K562 (cell line): Measurements from ENCODE around the gene IRAK2. TPM values are rescaled to one million over a fixed set of nuclear protein-coding genes. Genes with fewer than 3 reads are reported as not detected.
A peak's percentile ranks its signal among the peaks of the same experiment; 100 is the strongest.

Experiments used
- ETV6 ChIP-seq, 3 experiments: fragments of 150-350 bp in 1 of 3; sonication (generic) in 1 of 3; formaldehyde crosslinking in 1 of 3; IDR thresholded peaks; 2 replicates each; pipeline versions ENCODE4 v1.6.1 to v1.8.0; 2014 to 2022; ENCODE audit warnings: borderline replicate concordance in 2 of 3, low read depth in 2 of 3, antibody characterized with exemption in 1 of 3, low read length in 1 of 3, mild to moderate bottlenecking in 1 of 3, missing genetic modification reagents in 1 of 3
- KLF13 ChIP-seq: fragments of 450-650 bp; IDR thresholded peaks from 2 replicates; pipeline ENCODE4 v1.6.1; 2016; ENCODE audit warnings: missing genetic modification characterization, low read depth, mild to moderate bottlenecking, missing compliant biosample characterization, moderate library complexity, borderline replicate concordance
- MIER1 ChIP-seq: fragments of 450-650 bp; IDR thresholded peaks from 2 replicates; pipeline ENCODE4 v1.6.1; 2016; ENCODE audit warnings: antibody characterized with exemption, mild to moderate bottlenecking, low read depth
- PCBP1 ChIP-seq: fragments of 200-400 bp; formaldehyde crosslinking; IDR thresholded peaks from 2 replicates; pipeline ENCODE4 v1.6.1; 2018; ENCODE audit warnings: mild to moderate bottlenecking, low read depth, low read length; ENCODE audit not compliant: poor library complexity, severe bottlenecking
- PTBP1 ChIP-seq: fragments of 200-400 bp; formaldehyde crosslinking; IDR thresholded peaks from 2 replicates; pipeline ENCODE4 v1.6.1; 2017; ENCODE audit warnings: low read depth, low read length
- RBM15 ChIP-seq: fragments of 200-400 bp; formaldehyde crosslinking; IDR thresholded peaks from 2 replicates; pipeline ENCODE4 v1.6.1; 2018; ENCODE audit warnings: mild to moderate bottlenecking, low read length, moderate library complexity; ENCODE audit not compliant: insufficient read depth
- RBM22 ChIP-seq: fragments of 200-400 bp; formaldehyde crosslinking; IDR thresholded peaks from 2 replicates; pipeline ENCODE4 v1.6.1; 2018; ENCODE audit warnings: low read length, low read depth; ENCODE audit not compliant: poor library complexity, severe bottlenecking
- TARDBP ChIP-seq: fragments of 450-650 bp; IDR thresholded peaks from 2 replicates; pipeline ENCODE4 v1.6.1; 2016
- ZNF140 ChIP-seq: fragments of 250-450 bp; sonication (Bioruptor Pico); IDR thresholded peaks from 2 replicates; pipeline ENCODE4 v1.8.0; 2021; ENCODE audit warnings: moderate library complexity, mild to moderate bottlenecking, inconsistent platforms
- polyA plus RNA-seq, 8 experiments: library from polyadenylated mRNA; depleted of rRNA in 4 of 8; stranded (reverse) in 5 of 8; unstranded in 3 of 8; fragments of >200 nt; fragmentation: Nextera tagmentation in 2 of 8; fragmentation: Illumina TruSeq in 1 of 8; extraction: Ambion mirVana in 2 of 8; extraction: Trizol in 1 of 8; gene quantifications; 2 replicates each; pipeline versions ENCODE4 v1.2.1 to v1.2.3, GENCODE V29; 2011 to 2014; ENCODE audit warnings: inconsistent platforms in 1 of 8, missing spikeins in 1 of 8
- total RNA-seq, 7 experiments: library from RNA; depleted of rRNA in 6 of 7; stranded (reverse); fragments of >200 nt in 6 of 7; fragmentation: Illumina TruSeq in 2 of 7; extraction: Trizol in 2 of 7; gene quantifications; 2 replicates each; pipeline versions ENCODE4 v1.2.1 to v1.2.3, GENCODE V29; 2011 to 2021; ENCODE audit warnings: low replicate concordance in 1 of 7
- TF ChIP-seq, protein P1 (sequence below): sonication (generic); formaldehyde crosslinking; IDR thresholded peaks from 2 replicates; pipeline ENCODE4 v1.8.1; 2023; ENCODE audit warnings: mild to moderate bottlenecking, missing genetic modification reagents
- TF ChIP-seq, protein P2 (sequence below): fragments of 450-650 bp; formaldehyde crosslinking; IDR thresholded peaks from 2 replicates; pipeline ENCODE4 v1.4.0; 2022; ENCODE audit warnings: missing genetic modification characterization
- TF ChIP-seq, protein P3 (sequence below): fragments of 200-600 bp; sonication (generic); IDR thresholded peaks from one replicate; pipeline ENCODE4 v1.6.1; 2012; ENCODE audit warnings: mild to moderate bottlenecking, low read depth, low read length, inconsistent platforms

IRAK2 gene
- total and polyA plus RNA-seq, 9 of the 15 experiments (the other 6 are each of a cell fraction or from before 2014, with no cell fraction given) = 0.42 to 4.4 (median 2.7) TPM

DNA sequence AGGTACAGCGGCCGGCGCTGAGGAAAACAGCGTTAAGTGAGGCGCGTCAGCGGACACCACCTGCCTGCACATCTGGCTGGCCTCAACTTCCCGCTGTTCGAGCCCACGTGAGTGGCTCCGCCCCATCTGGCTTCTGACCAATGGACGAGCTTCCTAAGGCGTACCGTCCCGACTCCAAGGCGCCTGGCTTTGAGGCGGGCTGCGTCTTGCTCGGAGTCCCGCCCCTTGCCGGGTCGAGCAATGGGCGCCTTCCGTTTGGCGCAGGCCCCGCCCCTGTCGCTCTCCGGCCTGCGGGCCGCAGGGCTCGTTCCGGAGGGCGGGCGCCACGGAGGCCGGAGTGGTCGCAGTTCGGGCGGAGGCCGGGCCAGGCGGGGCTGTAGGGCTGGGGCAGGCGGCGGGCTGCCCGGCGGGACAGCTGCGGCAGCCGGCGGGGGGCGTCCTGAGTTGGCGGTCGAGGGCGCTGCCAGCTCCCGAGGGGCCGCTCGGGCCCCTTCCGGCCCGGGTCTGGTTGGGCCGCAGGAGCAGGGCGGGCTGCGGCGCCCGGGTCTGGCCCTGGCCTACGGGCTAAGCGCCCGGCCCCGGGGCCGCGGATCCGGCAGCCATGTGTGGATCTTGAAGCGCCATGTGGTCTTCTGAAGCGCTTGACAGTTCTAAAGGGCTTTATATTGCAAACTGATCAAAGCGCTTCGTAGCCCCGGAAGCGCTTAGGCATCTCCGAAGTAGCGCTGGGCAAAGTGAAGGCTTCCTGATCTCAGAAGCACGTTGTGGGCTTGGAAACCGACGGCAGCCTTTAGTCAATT lies 83.7 kb downstream of the IRAK2 start, which contains the start of gene TATDN2 (continued):
- TF ChIP-seq, protein P1, sequence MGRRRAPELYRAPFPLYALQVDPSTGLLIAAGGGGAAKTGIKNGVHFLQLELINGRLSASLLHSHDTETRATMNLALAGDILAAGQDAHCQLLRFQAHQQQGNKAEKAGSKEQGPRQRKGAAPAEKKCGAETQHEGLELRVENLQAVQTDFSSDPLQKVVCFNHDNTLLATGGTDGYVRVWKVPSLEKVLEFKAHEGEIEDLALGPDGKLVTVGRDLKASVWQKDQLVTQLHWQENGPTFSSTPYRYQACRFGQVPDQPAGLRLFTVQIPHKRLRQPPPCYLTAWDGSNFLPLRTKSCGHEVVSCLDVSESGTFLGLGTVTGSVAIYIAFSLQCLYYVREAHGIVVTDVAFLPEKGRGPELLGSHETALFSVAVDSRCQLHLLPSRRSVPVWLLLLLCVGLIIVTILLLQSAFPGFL (CRISPR knock-in tag) = no peak
- TF ChIP-seq, protein P2, sequence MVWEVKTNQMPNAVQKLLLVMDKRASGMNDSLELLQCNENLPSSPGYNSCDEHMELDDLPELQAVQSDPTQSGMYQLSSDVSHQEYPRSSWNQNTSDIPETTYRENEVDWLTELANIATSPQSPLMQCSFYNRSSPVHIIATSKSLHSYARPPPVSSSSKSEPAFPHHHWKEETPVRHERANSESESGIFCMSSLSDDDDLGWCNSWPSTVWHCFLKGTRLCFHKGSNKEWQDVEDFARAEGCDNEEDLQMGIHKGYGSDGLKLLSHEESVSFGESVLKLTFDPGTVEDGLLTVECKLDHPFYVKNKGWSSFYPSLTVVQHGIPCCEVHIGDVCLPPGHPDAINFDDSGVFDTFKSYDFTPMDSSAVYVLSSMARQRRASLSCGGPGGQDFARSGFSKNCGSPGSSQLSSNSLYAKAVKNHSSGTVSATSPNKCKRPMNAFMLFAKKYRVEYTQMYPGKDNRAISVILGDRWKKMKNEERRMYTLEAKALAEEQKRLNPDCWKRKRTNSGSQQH (CRISPR knock-in tag) = no peak
- TF ChIP-seq RBM15 (no peak), MIER1 (no peak), ETV6 (IDR thresholded peaks at IDR 0.05; ENCODE audit: borderline replicate concordance in 1 of 2, low read depth in 2 of 2, low read length in 1 of 2) (no peak), ETV6 (CRISPR knock-in tag; IDR thresholded peaks at IDR 0.05; ENCODE audit: borderline replicate concordance) (no peak), KLF13 (0 out of 2 replicates have a peak, but pooled peaks have one; percentile 26), ZNF140 (no peak), PCBP1 (peak; percentile 75), RBM22 (no peak), TARDBP (no peak), PTBP1 (peak; percentile 70; the same call in 1 of the 2 replicates)
- TF ChIP-seq, protein P3, sequence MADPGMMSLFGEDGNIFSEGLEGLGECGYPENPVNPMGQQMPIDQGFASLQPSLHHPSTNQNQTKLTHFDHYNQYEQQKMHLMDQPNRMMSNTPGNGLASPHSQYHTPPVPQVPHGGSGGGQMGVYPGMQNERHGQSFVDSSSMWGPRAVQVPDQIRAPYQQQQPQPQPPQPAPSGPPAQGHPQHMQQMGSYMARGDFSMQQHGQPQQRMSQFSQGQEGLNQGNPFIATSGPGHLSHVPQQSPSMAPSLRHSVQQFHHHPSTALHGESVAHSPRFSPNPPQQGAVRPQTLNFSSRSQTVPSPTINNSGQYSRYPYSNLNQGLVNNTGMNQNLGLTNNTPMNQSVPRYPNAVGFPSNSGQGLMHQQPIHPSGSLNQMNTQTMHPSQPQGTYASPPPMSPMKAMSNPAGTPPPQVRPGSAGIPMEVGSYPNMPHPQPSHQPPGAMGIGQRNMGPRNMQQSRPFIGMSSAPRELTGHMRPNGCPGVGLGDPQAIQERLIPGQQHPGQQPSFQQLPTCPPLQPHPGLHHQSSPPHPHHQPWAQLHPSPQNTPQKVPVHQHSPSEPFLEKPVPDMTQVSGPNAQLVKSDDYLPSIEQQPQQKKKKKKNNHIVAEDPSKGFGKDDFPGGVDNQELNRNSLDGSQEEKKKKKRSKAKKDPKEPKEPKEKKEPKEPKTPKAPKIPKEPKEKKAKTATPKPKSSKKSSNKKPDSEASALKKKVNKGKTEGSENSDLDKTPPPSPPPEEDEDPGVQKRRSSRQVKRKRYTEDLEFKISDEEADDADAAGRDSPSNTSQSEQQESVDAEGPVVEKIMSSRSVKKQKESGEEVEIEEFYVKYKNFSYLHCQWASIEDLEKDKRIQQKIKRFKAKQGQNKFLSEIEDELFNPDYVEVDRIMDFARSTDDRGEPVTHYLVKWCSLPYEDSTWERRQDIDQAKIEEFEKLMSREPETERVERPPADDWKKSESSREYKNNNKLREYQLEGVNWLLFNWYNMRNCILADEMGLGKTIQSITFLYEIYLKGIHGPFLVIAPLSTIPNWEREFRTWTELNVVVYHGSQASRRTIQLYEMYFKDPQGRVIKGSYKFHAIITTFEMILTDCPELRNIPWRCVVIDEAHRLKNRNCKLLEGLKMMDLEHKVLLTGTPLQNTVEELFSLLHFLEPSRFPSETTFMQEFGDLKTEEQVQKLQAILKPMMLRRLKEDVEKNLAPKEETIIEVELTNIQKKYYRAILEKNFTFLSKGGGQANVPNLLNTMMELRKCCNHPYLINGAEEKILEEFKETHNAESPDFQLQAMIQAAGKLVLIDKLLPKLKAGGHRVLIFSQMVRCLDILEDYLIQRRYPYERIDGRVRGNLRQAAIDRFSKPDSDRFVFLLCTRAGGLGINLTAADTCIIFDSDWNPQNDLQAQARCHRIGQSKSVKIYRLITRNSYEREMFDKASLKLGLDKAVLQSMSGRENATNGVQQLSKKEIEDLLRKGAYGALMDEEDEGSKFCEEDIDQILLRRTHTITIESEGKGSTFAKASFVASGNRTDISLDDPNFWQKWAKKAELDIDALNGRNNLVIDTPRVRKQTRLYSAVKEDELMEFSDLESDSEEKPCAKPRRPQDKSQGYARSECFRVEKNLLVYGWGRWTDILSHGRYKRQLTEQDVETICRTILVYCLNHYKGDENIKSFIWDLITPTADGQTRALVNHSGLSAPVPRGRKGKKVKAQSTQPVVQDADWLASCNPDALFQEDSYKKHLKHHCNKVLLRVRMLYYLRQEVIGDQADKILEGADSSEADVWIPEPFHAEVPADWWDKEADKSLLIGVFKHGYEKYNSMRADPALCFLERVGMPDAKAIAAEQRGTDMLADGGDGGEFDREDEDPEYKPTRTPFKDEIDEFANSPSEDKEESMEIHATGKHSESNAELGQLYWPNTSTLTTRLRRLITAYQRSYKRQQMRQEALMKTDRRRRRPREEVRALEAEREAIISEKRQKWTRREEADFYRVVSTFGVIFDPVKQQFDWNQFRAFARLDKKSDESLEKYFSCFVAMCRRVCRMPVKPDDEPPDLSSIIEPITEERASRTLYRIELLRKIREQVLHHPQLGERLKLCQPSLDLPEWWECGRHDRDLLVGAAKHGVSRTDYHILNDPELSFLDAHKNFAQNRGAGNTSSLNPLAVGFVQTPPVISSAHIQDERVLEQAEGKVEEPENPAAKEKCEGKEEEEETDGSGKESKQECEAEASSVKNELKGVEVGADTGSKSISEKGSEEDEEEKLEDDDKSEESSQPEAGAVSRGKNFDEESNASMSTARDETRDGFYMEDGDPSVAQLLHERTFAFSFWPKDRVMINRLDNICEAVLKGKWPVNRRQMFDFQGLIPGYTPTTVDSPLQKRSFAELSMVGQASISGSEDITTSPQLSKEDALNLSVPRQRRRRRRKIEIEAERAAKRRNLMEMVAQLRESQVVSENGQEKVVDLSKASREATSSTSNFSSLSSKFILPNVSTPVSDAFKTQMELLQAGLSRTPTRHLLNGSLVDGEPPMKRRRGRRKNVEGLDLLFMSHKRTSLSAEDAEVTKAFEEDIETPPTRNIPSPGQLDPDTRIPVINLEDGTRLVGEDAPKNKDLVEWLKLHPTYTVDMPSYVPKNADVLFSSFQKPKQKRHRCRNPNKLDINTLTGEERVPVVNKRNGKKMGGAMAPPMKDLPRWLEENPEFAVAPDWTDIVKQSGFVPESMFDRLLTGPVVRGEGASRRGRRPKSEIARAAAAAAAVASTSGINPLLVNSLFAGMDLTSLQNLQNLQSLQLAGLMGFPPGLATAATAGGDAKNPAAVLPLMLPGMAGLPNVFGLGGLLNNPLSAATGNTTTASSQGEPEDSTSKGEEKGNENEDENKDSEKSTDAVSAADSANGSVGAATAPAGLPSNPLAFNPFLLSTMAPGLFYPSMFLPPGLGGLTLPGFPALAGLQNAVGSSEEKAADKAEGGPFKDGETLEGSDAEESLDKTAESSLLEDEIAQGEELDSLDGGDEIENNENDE = no peak
